EL (cell line): ENCODE measurements around the gene STAT3.
A peak's percentile ranks its signal among the peaks of the same experiment; 100 is the strongest.
"Not testable (repeated sequence)": the region's sequence is repeated elsewhere in the genome, so short reads cannot be mapped to it uniquely, and the experiment has no call there.

ENCODE experiments used
- DNase-seq: peaks from one replicate; pipeline ENCODE4 v3.0.0-alpha.2; 2016

The STAT3 gene

DNA sequence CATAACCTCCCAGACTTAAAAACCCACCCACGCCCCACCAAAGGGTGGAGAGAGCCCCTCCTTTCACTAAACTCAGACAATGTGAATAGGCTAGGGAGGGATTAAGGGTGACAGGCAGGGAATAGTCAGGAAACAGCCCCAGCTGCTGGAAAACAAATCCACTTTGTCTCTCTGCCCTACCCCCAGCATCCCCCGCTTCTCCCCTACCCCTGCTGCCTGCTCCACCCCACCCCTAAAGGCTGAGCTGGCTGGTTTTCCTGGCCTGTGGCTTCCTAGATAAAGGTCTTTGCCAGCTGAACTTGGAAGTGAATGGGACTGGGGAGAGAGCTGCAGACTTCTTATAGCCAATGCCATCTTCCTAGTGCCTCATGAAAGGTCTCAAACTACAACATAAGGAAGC, 19.8 kb upstream of the STAT3 start:
- DNase-seq, result no peak

GRCh38 chr17:42407289-42407836, 19.1 kb upstream of the STAT3 start:
- peak; percentile 65 for DNase-seq

DNA sequence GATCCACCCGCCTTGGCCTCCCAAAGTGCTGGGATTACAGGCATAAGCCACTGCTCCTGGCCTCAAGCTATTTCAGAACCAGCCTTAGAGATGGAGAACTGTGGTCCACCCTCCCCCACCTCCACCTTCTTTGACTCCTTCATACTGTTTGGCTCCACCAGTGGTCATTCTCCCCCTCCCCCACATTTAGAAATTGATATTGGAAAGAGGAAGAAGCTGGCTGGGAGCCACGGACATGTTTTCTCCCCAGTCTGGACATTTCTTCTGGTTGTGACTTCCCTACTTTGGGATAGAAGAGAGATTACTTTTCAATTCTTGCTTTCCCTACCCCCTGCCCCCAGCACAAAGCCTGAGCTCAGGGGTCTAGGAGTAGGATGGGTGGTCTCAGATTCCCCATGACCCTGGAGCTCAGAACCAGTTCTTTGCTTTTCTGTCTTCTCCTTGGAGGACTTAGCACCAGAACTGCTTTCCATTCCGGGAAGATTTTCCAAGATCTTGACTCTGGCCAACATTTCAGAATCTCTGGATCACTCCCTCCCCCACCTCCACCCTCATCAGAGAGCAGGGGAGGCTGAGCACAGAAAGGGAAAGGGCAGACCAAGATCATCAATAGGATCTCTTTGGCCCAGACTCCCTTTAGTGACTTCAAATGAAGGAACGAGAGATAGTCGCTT, 18.5 kb upstream of the STAT3 start:
- DNase-seq, result no peak

DNA sequence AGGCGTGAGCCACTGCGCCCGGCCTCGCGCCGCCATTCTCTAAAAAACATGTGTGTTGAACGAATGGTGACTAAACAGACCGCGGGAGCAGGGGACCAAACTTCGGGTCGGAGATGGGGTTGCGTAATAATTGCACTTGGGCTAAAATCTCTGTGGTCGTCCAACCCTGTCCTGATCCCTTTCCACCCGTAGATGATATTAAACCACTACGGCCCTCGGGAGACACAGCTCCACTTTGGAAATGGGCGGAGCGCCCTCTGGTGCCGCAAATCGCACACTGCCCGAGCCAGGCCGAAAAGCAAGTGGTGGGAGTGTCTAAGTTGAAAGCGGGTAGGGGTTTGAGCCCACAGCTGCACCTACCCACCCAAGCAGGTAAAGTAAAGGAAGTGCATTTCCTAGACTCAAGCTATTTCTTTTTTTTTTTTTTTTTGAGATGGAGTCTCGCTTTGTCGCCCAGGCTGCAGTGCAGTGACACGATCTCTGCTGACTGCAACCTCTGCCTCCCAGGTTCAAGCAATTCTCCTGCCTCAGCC, 17.8 kb upstream of the STAT3 start:
- DNase-seq, result peak; percentile 60

DNA sequence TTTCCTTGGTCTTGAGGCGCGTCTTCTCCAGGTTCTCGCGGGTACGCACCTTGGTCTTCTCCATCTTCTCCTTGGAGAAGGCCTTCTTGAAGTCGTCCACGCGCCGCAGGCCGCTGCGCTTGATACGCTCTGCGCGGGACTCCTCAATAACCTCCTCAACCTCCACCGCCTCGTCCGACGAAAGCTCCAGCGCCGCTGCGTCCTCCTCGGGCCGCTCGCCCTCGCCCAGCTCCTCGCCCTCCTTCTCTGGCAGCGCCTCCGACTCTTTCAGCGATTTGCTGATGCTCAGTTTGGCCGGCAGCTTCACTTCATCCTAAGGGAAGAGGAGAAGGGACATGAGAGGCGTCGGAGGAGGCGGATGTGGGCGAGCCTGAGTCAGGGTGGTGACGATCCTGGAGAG, 16.8 kb upstream of the STAT3 start:
- no peak for DNase-seq

DNA sequence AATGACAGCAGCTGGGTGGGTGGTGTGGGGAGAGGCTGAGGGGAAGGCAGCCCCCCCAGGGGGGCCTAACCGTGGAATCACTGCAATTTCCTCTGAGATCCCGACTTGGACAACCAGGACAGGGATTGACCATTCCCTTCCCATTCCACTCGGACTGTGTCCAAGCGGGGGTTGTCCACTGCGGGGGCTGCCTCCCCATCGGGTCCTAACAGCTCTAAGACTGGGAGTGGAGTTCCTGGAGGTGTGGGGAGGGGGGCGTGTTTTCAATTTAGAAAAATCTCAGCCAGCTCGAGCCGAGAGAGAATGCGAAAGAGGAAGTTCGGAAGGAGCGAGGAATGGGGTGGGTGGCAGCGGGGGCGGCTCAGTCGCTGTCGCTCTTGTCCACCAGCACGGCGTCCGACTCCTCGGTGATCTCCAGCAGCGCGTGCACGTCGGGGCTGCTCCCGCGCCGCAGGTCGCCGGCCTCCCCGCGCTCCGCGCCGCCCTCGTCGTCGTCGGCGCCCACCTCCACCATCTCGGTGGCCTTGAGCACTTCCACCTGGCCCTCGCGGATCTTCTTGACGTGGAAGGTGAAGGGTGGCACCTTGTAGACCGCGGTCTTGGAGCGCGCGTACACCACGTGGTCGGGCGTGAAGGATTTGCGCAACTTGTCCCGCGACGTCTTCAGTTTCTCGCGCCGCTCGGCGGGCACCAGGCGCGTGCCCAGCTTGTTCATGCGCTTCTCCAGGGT, 16.2 kb upstream of the STAT3 start:
- DNase-seq, result no peak

DNA sequence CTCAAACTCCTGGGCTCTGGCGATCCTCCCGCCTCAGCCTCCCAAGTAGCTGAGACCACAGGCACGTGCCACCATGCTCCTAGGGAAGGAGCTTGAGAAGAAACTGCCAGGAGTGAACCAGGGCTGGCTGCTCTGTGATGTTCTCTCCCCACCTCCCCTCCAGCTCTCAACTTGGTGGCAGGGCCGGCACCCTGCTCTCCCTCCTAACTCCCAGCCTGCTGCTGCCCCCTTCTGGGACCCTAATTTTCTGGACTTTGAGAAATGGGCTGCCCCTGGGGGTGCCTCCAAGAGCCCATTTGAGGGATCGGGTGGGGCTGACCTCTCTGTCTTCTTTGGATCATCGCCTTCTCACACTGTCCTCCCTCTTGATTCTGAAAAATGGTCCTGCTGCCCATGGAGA, 14.9 kb upstream of the STAT3 start:
- DNase-seq, result no peak

DNA sequence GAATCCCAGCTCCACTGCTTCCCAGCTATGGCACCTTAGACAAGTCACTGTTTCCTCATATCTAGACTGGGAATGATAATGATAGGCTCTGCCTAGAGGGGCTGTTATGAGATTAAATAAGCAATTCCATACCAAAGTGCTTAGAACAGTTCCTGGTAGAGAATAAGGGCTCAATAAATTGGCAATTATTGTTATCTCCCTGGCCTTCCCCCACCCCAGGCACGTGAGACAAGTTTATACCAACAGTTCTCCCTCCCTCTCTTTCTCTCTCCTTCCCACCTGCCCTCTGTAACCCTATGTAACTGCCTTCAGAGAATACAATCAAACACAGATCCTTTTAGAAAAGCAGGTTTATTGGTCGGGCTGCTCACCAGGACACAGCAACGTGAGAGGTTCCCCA, 13.9 kb upstream of the STAT3 start:
- no peak for DNase-seq

DNA sequence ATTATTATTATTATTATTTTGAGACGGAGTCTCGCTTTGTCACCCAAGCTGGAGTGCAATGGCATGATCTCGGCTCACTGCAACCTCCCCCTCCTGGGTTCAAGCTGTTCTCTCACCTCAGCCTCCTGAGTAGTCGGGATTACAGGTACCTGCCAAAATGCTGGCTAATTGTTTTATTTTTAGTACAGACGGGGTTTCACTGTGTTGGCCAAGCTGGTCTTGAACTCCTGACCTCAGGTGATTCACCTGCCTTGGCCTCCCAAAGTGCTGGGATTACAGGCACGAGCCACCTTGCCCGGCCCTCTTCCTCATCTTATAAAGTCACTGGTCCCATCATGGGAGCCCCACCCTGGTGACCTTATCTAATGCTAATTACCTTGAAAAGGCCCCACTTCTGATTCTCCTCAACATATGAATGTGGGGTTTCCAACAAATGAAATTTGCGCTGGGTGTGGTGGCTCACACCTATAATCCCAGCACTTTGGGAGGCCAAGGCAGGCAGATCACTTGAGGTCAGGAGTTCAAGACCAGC, 12.7 kb upstream of the STAT3 start:
- not testable (repeated sequence) for DNase-seq

- DNase-seq, result no peak
Measured at GRCh38 chr17:42399948-42400843, 12.0 kb upstream of the STAT3 start.

GRCh38 chr17:42399121-42399520, 10.9 kb upstream of the STAT3 start:
- DNase-seq, result no peak

DNA sequence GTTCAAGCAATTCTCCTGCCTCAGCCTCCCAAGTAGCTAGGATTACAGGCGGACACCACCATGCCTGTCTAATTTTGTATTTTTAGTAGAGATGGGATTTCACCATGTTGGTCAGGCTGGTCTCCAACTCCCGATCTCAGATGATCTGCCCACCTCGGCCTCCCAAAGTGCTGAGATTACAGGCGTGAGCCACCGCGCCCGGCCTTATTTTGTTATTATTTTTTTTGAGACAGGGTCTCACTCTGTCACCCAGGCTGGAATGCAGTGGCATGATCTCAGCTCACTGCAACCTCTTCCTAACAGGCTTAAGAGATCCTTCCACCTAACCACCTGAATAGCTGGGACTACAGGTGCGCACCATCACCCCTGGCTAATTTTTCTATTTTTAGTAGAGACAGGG, 7.4 kb upstream of the STAT3 start:
- DNase-seq, result not testable (repeated sequence)

DNA sequence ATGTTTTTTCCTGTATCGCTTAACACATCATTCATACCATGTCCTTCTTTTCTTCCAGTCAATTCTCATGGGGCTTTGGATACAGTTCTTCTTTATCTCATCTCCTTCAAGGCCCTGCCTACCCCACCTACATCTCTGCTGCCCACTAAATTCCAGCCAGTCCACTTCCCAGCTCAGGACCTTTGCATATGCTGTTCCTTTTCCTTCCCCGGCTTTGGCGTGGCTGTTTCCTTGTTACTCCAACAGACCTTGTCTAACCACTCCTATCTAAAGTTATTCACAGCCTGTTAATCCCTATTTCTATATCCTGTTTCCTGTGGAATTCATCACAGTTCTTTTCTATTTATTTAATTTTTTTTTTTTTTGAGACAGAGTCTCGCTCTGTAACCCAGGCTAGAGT, 6.6 kb upstream of the STAT3 start:
- DNase-seq, result no peak

DNA sequence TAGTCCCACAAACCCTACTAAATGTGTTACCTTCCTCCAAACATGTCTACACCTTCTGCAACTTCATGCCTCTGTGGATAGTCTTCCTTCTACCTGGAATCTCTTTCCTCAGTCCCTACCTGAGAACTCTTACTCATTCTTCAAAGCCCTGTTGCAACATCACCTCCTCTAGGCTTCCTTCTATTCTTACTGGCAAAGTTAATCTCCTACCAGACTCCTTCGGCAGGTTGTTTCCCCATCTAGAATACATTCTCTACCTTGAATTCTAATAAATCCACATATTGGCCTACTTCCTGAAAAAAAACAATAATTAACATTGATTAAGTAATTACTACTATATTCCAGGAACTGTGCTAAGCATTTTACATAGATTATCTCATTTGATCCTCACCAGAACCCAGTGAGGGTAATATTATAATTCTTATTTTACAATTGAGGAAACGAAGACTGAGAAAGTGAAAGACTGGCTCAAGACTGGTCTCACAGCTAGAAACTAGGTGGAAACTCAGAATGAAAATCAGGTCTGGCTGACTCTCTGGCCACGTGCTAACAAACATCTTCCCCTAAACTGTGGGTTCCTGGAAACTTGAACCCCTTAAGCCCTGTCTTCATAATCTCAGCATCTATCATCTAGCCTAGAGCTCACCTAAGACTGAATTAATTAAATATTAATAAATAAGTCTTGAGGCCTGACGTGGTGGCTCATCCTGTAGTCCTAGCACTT, 4.6 kb upstream of the STAT3 start:
- DNase-seq, result no peak

DNA sequence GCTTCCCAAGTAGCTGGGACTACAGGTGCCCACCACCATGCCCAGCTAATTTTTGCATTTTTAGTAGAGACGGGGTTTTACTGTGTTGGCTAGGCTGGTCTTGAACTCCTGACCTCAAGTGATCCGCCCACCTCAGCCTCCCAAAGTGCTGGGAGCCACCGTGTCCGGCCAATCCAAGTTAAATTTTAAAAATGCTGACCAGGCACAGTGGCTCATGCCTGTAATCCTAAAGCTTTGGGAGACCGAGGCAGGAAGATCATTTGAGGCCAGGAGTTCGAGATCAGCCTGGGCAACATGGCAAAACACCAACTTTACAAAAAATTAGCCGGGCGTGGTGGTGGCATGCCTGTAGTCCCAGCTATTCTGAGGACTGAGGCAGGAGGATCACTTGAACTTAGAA, 3.2 kb upstream of the STAT3 start:
- not testable (repeated sequence) for DNase-seq

- DNase-seq, result no peak
Measured at GRCh38 chr17:42389899-42390298, 1.7 kb upstream of the STAT3 start.

DNA sequence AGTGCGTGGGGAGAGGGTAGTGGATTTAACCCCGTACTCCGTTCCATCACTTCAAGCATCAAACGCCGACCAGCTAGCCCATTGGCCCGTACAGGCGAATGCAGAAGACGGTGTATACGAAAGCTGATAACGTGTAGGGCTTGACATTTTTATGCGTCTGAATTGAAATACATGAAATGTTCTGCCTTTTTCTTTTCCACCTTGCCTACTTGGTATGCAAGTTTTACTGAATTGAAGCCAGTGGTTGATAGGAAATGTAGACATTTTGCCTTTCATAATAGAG, 834 bp upstream of the STAT3 start:
- DNase-seq, result no peak

DNA sequence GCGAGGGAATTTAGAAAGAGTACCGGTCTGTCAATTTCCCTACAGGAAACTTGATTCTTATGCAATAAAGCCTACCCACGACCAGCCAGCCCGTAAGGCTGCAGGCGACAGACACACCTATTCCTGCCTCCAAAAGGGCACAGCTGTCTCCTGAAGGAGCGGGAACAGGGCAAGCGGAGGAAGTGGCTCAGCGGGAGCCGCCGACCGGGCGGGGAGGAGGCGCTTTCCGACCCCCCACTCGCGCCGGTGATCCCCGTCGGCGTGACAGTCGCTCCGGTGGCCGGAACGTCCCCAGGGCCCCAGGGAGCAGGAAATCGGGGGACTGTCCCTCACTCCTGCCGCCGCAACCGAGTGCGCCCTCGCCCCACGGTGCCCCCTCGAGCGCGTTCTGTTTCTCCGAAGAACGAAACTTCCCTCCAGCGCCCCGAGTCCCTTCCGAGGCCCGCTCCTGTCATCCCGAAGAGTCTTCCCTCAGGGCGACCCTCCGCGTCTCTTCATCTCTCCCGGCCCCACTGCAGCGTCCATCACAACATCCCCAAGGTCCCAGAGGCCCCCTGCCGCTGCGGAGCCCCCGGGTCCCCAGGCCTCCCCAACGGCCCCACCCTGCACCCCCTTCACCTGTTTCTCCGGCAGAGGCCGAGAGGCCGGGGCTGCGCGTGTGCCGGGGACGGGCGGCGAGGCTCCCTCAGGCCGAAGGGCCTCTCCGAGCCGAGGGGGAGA, 421 bp downstream of the STAT3 start:
- no peak for DNase-seq

- DNase-seq, result peak; percentile 55
Measured at GRCh38 chr17:42386777-42387657, 1.2 kb downstream of the STAT3 start.

DNA sequence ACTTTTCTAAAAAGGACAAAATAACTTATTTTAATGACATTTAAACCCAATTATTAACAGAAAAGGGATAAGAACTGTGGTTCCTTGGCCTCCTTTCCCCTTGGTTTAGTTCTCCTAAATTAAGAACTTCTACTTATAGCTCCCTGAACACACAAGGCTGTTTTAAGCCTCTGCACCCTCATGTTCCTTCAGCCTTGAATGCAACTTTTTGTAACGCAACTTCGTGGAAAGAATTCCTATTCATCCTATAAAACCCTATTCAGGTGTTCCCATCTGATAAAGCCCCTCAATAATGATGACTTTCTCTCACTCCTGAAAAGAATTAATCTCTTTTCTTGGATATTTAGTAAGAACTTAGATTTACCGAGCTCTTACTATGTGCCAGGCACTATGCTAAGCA, 6.3 kb downstream of the STAT3 start:
- no peak for DNase-seq

DNA sequence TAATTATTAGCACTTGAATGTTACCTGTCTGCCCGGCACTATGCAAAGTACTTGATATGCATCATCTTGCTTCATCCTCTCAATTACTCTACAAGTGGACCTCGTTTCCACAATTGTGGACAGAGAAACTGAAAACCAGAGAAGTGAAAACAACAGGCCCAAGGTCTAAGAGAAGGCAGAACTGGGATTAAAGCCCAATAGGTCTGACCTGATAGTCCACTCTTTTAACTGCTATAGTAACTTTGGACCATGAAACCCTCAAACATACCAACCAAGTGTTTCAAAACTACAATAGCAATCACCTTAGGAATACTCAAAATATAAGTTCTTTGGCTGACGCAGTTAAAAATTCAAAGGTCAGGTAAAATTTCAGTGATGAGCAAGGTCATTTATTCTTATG, 7.3 kb downstream of the STAT3 start:
- no peak for DNase-seq
